Natural killer cell (primary cell): ENCODE measurements around the gene RELCH. TPM values are rescaled to one million over a fixed set of nuclear protein-coding genes. Genes with fewer than 3 reads are reported as not detected.

Experiments
- ATAC-seq, 3 donors: fragments of 150-1000 bp in 2 of 3; fragments of 200-7000 bp in 1 of 3; cut with Tn5 transposase; 1 replicate in 1 of 3; 2 replicates in 2 of 3; pipeline ENCODE4 v1.10.0; 2021; ENCODE audit warnings: mild to moderate bottlenecking in 2 of 3, moderate library complexity in 2 of 3
- DNase-seq, 2 donors: peaks; one replicate each; pipeline versions ENCODE4 v3.0.0 to v3.0.0-alpha.2; 2013 to 2021; ENCODE audit warnings: mixed read lengths in 1 of 2
- H3K27ac ChIP-seq: one replicate; pipeline ENCODE4 v1.5.1; 2013; ENCODE audit warnings: mild to moderate bottlenecking, low read length
- H3K27me3 ChIP-seq: one replicate; pipeline ENCODE4 v1.6.1; 2013; ENCODE audit warnings: low read length; ENCODE audit not compliant: control insufficient read depth, insufficient read depth
- H3K36me3 ChIP-seq: one replicate; pipeline ENCODE4 v1.6.1; 2013; ENCODE audit warnings: low read length; ENCODE audit not compliant: control insufficient read depth, insufficient read depth
- H3K4me1 ChIP-seq: one replicate; pipeline ENCODE4 v1.6.1; 2013; ENCODE audit warnings: low read length; ENCODE audit not compliant: control insufficient read depth, insufficient read depth
- H3K4me3 ChIP-seq: one replicate; pipeline ENCODE4 v1.5.1; 2013; ENCODE audit warnings: low read length
- H3K9me3 ChIP-seq: one replicate; pipeline ENCODE4 v1.6.1; 2013; ENCODE audit warnings: low read length; ENCODE audit not compliant: control insufficient read depth, insufficient read depth
- H3K27ac Mint-ChIP-seq, 2 donors: one replicate each; pipeline ENCODE4 v1.8.0; 2022; ENCODE audit warnings: mild to moderate bottlenecking in 2 of 2, mixed read lengths in 2 of 2, moderate library complexity in 1 of 2
- H3K27me3 Mint-ChIP-seq, 2 donors: one replicate each; pipeline ENCODE4 v1.8.0; 2022; ENCODE audit warnings: low read depth in 2 of 2, mixed read lengths in 2 of 2
- H3K36me3 Mint-ChIP-seq: one replicate; pipeline ENCODE4 v1.8.0; 2022; ENCODE audit warnings: mixed read lengths
- H3K4me1 Mint-ChIP-seq, 2 donors: one replicate each; pipeline ENCODE4 v1.8.0; 2022; ENCODE audit warnings: mixed read lengths in 2 of 2
- H3K4me3 Mint-ChIP-seq: one replicate; pipeline ENCODE4 v1.8.0; 2022; ENCODE audit warnings: mild to moderate bottlenecking, moderate library complexity, mixed read lengths
- H3K9me3 Mint-ChIP-seq, 2 donors: one replicate each; pipeline ENCODE4 v1.8.0; 2022; ENCODE audit warnings: mixed read lengths in 2 of 2
- WGBS: methylation state at CpG from one replicate; pipeline ENCODE4 v1.1.7; 2013; ENCODE audit warnings: missing lambda C conversion rate; ENCODE audit not compliant: insufficient coverage; 5-methylcytosine and 5-hydroxymethylcytosine counted together
- intact Hi-C: fragments of 100-400 bp; cut with micrococcal nuclease; formaldehyde crosslinking; loops from one replicate; pipeline ENCODE4 v1.14.2; 2022
- total RNA-seq, 4 donors: library from RNA; stranded (reverse); fragments of 120-200 nt in 1 of 4; gene quantifications; one replicate each; pipeline versions ENCODE4 v1.2.3 to v1.2.4, GENCODE V29; 2013 to 2022
- TF ChIP-seq, protein P1 (sequence below): fragments of 200-600 bp; IDR thresholded peaks from one replicate; pipeline ENCODE4 v1.8.0; 2022; ENCODE audit warnings: antibody characterized with exemption

The RELCH gene
- total RNA-seq, 3 donors from 2014 or later (not counting 1 experiment from before 2014, with no cell fraction given): 60.1 to 69.9 (median 63.9) TPM

DNA sequence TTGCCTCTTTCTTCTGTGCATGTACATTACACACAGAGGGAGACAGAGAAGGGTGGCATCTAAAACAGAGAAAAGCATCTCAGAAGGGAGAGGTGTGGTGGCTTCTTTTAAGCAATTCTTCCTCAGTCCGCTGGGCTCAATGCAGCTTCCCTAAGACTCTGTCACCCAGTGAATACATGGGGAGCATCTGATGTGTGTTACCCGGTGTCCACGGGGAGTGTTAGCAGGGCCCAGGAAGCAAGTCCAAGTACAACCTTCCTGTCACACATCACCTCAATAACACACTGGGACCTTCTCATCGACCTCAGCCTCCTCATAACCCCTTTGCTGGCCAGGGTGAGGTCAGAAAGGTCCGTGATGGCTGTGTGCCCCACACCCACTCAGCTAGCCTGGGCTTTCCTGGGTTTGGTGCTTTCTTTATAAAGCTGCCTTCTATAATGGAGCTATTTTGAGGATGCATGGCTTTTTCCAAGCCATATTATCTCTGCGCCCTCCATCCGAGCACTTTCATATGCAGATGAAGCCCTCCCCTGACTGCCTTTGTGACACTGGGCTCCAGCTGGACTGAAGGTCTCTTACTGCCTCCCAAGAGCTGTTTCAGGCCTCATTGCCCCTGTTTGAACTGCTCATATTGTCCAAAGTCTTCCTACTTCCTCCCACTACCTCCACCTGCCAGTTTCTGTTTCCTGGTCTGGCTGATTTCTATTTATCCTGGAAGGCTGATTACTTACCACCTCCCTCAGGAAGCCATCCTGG is 159.5 kb downstream of the RELCH start:
- Mint-ChIP-seq H3K36me3 (no peaks in the 10 kb centered on the region), H3K9me3 (no peaks in the 10 kb centered on the region), H3K27me3 (peaks cover 0 to 7% of the 10 kb centered on the region in 2 donors), H3K4me3 (no peak overlapping the region), H3K27ac (no peak overlapping the region), H3K4me1 (peaks cover 9 to 13% of the 10 kb centered on the region in 2 donors)
- TF ChIP-seq, protein P1, sequence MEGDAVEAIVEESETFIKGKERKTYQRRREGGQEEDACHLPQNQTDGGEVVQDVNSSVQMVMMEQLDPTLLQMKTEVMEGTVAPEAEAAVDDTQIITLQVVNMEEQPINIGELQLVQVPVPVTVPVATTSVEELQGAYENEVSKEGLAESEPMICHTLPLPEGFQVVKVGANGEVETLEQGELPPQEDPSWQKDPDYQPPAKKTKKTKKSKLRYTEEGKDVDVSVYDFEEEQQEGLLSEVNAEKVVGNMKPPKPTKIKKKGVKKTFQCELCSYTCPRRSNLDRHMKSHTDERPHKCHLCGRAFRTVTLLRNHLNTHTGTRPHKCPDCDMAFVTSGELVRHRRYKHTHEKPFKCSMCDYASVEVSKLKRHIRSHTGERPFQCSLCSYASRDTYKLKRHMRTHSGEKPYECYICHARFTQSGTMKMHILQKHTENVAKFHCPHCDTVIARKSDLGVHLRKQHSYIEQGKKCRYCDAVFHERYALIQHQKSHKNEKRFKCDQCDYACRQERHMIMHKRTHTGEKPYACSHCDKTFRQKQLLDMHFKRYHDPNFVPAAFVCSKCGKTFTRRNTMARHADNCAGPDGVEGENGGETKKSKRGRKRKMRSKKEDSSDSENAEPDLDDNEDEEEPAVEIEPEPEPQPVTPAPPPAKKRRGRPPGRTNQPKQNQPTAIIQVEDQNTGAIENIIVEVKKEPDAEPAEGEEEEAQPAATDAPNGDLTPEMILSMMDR: no peak
- Histone ChIP-seq H3K27me3 (no peaks in the 10 kb centered on the region), H3K9me3 (no peaks in the 10 kb centered on the region), H3K4me3 (no peak overlapping the region), H3K4me1 (peaks cover 15% of the 10 kb centered on the region), H3K27ac (no peak overlapping the region), H3K36me3 (no peaks in the 10 kb centered on the region)
- WGBS: 87% methylated on average over 6 of the region's 7 CpGs
- DNase-seq (no peak), ATAC-seq (no peak)
- intact Hi-C loops: no loop called here

DNA sequence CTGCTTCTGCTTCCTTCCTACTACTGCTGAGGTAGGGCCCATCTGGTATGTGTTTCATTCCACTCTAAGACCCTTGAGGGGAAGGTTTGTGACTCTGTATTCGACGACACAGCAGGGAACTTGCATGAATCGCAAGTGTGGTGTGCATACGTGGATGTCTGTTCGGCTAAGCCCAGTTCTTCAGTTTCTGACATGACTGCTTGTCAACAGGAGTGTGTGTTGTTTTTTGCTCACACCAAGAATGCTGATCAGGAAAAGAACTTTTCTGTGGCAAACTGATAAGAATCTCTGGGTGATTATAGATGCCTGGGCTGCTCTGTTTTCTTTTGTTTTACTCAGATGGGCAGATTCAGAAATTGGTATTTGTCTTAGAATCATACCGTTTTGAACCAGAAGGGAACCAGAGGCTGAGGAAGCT is 160.0 kb downstream of the RELCH start:
- H3K4me3 Mint-ChIP-seq: no peak overlapping the region
- Histone ChIP-seq H3K27me3 (no peaks in the 10 kb centered on the region), H3K4me3 (no peak overlapping the region), H3K9me3 (no peaks in the 10 kb centered on the region), H3K36me3 (no peaks in the 10 kb centered on the region), H3K27ac (no peak overlapping the region), H3K4me1 (peaks cover 15% of the 10 kb centered on the region)
- WGBS: 38% methylated on average over 6 of the region's 6 CpGs
- DNase-seq: no peak
- H3K27ac Mint-ChIP-seq: no peak overlapping the region
- intact Hi-C loops: no loop called here
- no peaks in the 10 kb centered on the region for H3K9me3 Mint-ChIP-seq
- no peaks in the 10 kb centered on the region for H3K36me3 Mint-ChIP-seq
- ATAC-seq: no peak
- H3K4me1 Mint-ChIP-seq: peaks cover 9 to 13% of the 10 kb centered on the region in 2 donors
- TF ChIP-seq, protein P1: no peak
- H3K27me3 Mint-ChIP-seq: peaks cover 0 to 7% of the 10 kb centered on the region in 2 donors

DNA sequence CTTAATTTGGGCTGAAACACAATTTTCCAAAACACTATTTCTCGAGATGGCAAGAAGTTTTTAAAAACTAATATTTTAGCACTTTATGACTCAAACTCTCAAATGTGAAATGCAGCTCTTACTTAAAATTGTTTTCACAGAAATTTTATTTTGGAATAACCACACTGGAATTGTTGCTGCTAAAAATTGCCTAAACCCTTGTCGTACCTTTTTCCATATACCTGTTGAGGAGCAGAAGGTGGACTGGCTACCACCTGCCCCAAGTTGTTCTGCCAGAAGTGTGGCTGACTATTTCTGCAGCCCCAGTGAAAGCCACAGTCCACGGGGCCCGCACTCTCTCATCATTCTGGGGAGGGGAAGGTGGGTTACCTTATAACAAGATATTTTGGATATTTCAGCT is 161.4 kb downstream of the RELCH start:
- intact Hi-C loops: no loop called here
- H3K9me3 ChIP-seq: no peaks in the 10 kb centered on the region
- H3K36me3 Mint-ChIP-seq: no peaks in the 10 kb centered on the region
- H3K4me3 ChIP-seq: no peak overlapping the region
- no peaks in the 10 kb centered on the region for H3K9me3 Mint-ChIP-seq
- H3K4me3 Mint-ChIP-seq: no peak overlapping the region
- no peaks in the 10 kb centered on the region for H3K27me3 ChIP-seq
- TF ChIP-seq, protein P1: no peak
- DNase-seq: no peak
- H3K27ac ChIP-seq: no peak overlapping the region
- WGBS: 90% methylated on average over 4 of the region's 4 CpGs
- peaks cover 15% of the 10 kb centered on the region for H3K4me1 ChIP-seq
- peaks cover 9 to 13% of the 10 kb centered on the region in 2 donors for H3K4me1 Mint-ChIP-seq
- no peaks in the 10 kb centered on the region for H3K36me3 ChIP-seq
- peaks cover 0 to 7% of the 10 kb centered on the region in 2 donors for H3K27me3 Mint-ChIP-seq
- ATAC-seq: no peak
- no peak overlapping the region for H3K27ac Mint-ChIP-seq

- 82% methylated on average over 7 of the region's 7 CpGs for WGBS
These were observed 166.1 kb downstream of the RELCH start for GRCh38 chr18:62353170-62353569.

More at GRCh38 chr18:62353170-62353569, 166.1 kb downstream of the RELCH start:
- Histone ChIP-seq H3K27me3 (no peaks in the 10 kb centered on the region), H3K27ac (no peak overlapping the region), H3K4me1 (no peaks in the 10 kb centered on the region), H3K36me3 (peaks cover 5% of the 10 kb centered on the region), H3K9me3 (no peaks in the 10 kb centered on the region), H3K4me3 (no peak overlapping the region)
- H3K27ac Mint-ChIP-seq: no peak overlapping the region
- TF ChIP-seq, protein P1: no peak
- ATAC-seq (no peak), DNase-seq (no peak)
- no peaks in the 10 kb centered on the region for H3K27me3 Mint-ChIP-seq
- no peaks in the 10 kb centered on the region for H3K4me1 Mint-ChIP-seq
- intact Hi-C loops: no loop called here
- no peaks in the 10 kb centered on the region for H3K9me3 Mint-ChIP-seq
- H3K36me3 Mint-ChIP-seq: no peaks in the 10 kb centered on the region
- H3K4me3 Mint-ChIP-seq: no peak overlapping the region
